Smooth muscle cell (in vitro differentiated cells): ENCODE results near the gene GMDS. TPM values are rescaled to one million over a fixed set of nuclear protein-coding genes. Genes with fewer than 3 reads are reported as not detected.

Experiments
- DNase-seq: peaks from one replicate; lab custom pipeline; 2025; ENCODE audit not compliant: unreplicated experiment; lab: John Stamatoyannopoulos, UW
- H2AFZ ChIP-seq: fragments of 200-600 bp; sonication (generic); 2 replicates; pipeline ENCODE4 v1.6.0; 2016; ENCODE audit warnings: antibody characterized with exemption, low read depth, mild to moderate bottlenecking
- H3F3A ChIP-seq: fragments of 200-600 bp; sonication (generic); 2 replicates; pipeline ENCODE4 v1.6.0; 2017; ENCODE audit warnings: antibody characterized with exemption, low read depth
- H3K27ac ChIP-seq: fragments of 200-600 bp; sonication (generic); 2 replicates; pipeline ENCODE4 v1.5.1; 2016; ENCODE audit warnings: low read depth, mild to moderate bottlenecking
- H3K27me3 ChIP-seq: fragments of 200-600 bp; sonication (generic); 2 replicates; pipeline ENCODE4 v1.6.1; 2016; ENCODE audit warnings: low read depth, mild to moderate bottlenecking
- H3K36me3 ChIP-seq: fragments of 200-600 bp; sonication (generic); 2 replicates; pipeline ENCODE4 v1.5.1; 2016; ENCODE audit warnings: low read depth
- H3K4me1 ChIP-seq: fragments of 200-600 bp; sonication (generic); 2 replicates; pipeline ENCODE4 v1.5.1; 2016; ENCODE audit warnings: low read depth
- H3K4me2 ChIP-seq: fragments of 200-600 bp; sonication (generic); 2 replicates; pipeline ENCODE4 v1.6.0; 2016; ENCODE audit warnings: mild to moderate bottlenecking
- H3K4me3 ChIP-seq: fragments of 200-600 bp; sonication (generic); 2 replicates; pipeline ENCODE4 v1.5.1; 2016; ENCODE audit warnings: mild to moderate bottlenecking
- H3K79me2 ChIP-seq: fragments of 200-600 bp; sonication (generic); 2 replicates; pipeline ENCODE4 v1.6.0; 2016; ENCODE audit warnings: low read depth, mild to moderate bottlenecking
- H3K9ac ChIP-seq: fragments of 200-600 bp; sonication (generic); 2 replicates; pipeline ENCODE4 v1.6.0; 2016; ENCODE audit warnings: low read depth
- H3K9me3 ChIP-seq: fragments of 200-600 bp; sonication (generic); replicated peaks from 2 replicates; pipeline ENCODE4 v1.5.1; 2016; ENCODE audit warnings: low read depth
- H4K20me1 ChIP-seq: fragments of 200-600 bp; sonication (generic); 2 replicates; pipeline ENCODE4 v1.6.0; 2016; ENCODE audit warnings: low read depth
- CTCF ChIP-seq: fragments of 200-600 bp; sonication (generic); IDR thresholded peaks from 2 replicates; pipeline ENCODE4 v1.5.1; 2017; ENCODE audit warnings: borderline replicate concordance, mild to moderate bottlenecking, antibody characterized with exemption; ENCODE audit not compliant: insufficient read depth, poor library complexity, severe bottlenecking
- WGBS: methylation state at CpG from one replicate; pipeline ENCODE4 v1.1.7; 2016; ENCODE audit warnings: low lambda C conversion rate; 5-methylcytosine and 5-hydroxymethylcytosine counted together
- polyA plus RNA-seq: library from polyadenylated mRNA; unstranded; fragments of >200 nt; fragmentation: Nextera tagmentation; extraction: Ambion mirVana; gene quantifications from 2 replicates; pipeline ENCODE4 v1.2.1, GENCODE V29; 2016
- total RNA-seq: library from RNA; depleted of rRNA; stranded (reverse); fragments of >200 nt; gene quantifications from 2 replicates; pipeline ENCODE4 v1.2.3, GENCODE V29; 2014

GMDS gene
- total and polyA plus RNA-seq, 2 experiments from 2014 or later = 3.7 to 8.5 TPM

- no peaks in the 10 kb centered on the region for H4K20me1 ChIP-seq
- H3K27me3 ChIP-seq = peaks cover 32% of the 10 kb centered on the region
- H3K9ac ChIP-seq = no peak overlapping the region
- no peak for DNase-seq
- H3K79me2 ChIP-seq = no peaks in the 10 kb centered on the region
- no peaks in the 10 kb centered on the region for H3K9me3 ChIP-seq
- H3K4me3 ChIP-seq = no peak overlapping the region
- 90% methylated on average over 20 of the region's 20 CpGs for WGBS
- TF ChIP-seq CTCF = no peak
- H3K4me2 ChIP-seq = no peak overlapping the region
- H3K4me1 ChIP-seq = peaks cover 11% of the 10 kb centered on the region
- H2AFZ ChIP-seq = no peak overlapping the region
- no peaks in the 10 kb centered on the region for H3F3A ChIP-seq
- no peaks in the 10 kb centered on the region for H3K36me3 ChIP-seq
- H3K27ac ChIP-seq = no peak overlapping the region
These were observed 652.0 kb downstream of the GMDS start for GRCh38 chr6:1593286-1593957.

- Histone ChIP-seq H4K20me1 (no peaks in the 10 kb centered on the region), H3K9ac (no peak overlapping the region), H3K36me3 (no peaks in the 10 kb centered on the region), H3K27ac (no peak overlapping the region), H3K79me2 (no peaks in the 10 kb centered on the region), H3K4me3 (no peak overlapping the region), H2AFZ (no peak overlapping the region), H3F3A (no peaks in the 10 kb centered on the region), H3K4me1 (peaks cover 11% of the 10 kb centered on the region), H3K9me3 (no peaks in the 10 kb centered on the region), H3K4me2 (no peak overlapping the region), H3K27me3 (peaks cover 31% of the 10 kb centered on the region)
- 90% methylated on average over 8 of the region's 8 CpGs for WGBS
- TF ChIP-seq CTCF = no peak
- no peak for DNase-seq
These were observed 652.6 kb downstream of the GMDS start for GRCh38 chr6:1592852-1593251.

- WGBS = 84% methylated on average over 6 of the region's 6 CpGs
- Histone ChIP-seq H3K4me2 (no peak overlapping the region), H3K9me3 (no peaks in the 10 kb centered on the region), H3K27ac (no peak overlapping the region), H3K27me3 (peaks cover 31% of the 10 kb centered on the region), H3K9ac (no peak overlapping the region), H3K36me3 (no peaks in the 10 kb centered on the region), H4K20me1 (no peaks in the 10 kb centered on the region), H3K4me3 (no peak overlapping the region), H3K79me2 (no peaks in the 10 kb centered on the region), H3F3A (no peaks in the 10 kb centered on the region), H3K4me1 (peaks cover 6% of the 10 kb centered on the region), H2AFZ (no peak overlapping the region)
- TF ChIP-seq CTCF = no peak
- no peak for DNase-seq
These were observed 653.5 kb downstream of the GMDS start for GRCh38 chr6:1591926-1592325.

GRCh38 chr6:1591243-1591642 is 654.2 kb downstream of the GMDS start:
- H3K79me2 ChIP-seq = no peaks in the 10 kb centered on the region
- H4K20me1 ChIP-seq = no peaks in the 10 kb centered on the region
- no peak for TF ChIP-seq CTCF
- no peak overlapping the region for H2AFZ ChIP-seq
- WGBS = 96% methylated on average over 5 of the region's 5 CpGs
- H3K4me3 ChIP-seq = no peak overlapping the region
- peaks cover 31% of the 10 kb centered on the region for H3K27me3 ChIP-seq
- no peak overlapping the region for H3K27ac ChIP-seq
- DNase-seq = no peak
- H3K9ac ChIP-seq = no peak overlapping the region
- no peaks in the 10 kb centered on the region for H3F3A ChIP-seq
- H3K36me3 ChIP-seq = no peaks in the 10 kb centered on the region
- H3K4me1 ChIP-seq = no peaks in the 10 kb centered on the region
- no peaks in the 10 kb centered on the region for H3K9me3 ChIP-seq
- no peak overlapping the region for H3K4me2 ChIP-seq
